Measurements from ENCODE around the gene TREM1.

DNA sequence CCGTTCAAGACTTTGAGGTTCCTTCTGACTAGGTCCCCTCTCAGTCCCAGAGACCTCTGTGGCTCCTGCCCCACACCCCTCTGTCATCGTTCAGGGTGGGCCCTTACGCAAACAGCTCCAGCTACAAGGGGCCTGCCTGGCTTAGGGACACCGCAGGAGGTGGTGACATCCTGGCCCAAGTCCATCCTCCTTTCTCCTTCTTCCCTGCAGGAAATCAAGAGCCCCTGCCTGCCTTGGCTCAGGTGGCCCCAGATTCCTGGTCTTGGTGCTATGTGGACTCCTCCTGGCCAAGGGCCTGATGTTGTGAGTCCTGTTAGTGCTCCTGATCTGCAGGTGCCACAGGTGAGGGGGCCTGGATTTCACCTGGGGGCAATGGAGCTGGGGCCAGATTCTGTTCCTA, 50.2 kb downstream of the TREM1 start:
- TF ChIP-seq, protein P1, sequence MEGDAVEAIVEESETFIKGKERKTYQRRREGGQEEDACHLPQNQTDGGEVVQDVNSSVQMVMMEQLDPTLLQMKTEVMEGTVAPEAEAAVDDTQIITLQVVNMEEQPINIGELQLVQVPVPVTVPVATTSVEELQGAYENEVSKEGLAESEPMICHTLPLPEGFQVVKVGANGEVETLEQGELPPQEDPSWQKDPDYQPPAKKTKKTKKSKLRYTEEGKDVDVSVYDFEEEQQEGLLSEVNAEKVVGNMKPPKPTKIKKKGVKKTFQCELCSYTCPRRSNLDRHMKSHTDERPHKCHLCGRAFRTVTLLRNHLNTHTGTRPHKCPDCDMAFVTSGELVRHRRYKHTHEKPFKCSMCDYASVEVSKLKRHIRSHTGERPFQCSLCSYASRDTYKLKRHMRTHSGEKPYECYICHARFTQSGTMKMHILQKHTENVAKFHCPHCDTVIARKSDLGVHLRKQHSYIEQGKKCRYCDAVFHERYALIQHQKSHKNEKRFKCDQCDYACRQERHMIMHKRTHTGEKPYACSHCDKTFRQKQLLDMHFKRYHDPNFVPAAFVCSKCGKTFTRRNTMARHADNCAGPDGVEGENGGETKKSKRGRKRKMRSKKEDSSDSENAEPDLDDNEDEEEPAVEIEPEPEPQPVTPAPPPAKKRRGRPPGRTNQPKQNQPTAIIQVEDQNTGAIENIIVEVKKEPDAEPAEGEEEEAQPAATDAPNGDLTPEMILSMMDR (IDR thresholded peaks at IDR 0.05): no peak
- TF ChIP-seq POLR2A (IDR thresholded peaks at IDR 0.05) (no peak), POLR2AphosphoS5 (IDR thresholded peaks at IDR 0.05) (no peak), EP300 (IDR thresholded peaks at IDR 0.05) (no peak)

Measured in gastroesophageal sphincter (tissue), 3 donors.